Erythroblast (primary cell): ENCODE data around the gene ACTL8.
"Not testable (repeated sequence)": the region's sequence is repeated elsewhere in the genome, so short reads cannot be mapped to it uniquely, and the experiment has no call there.

Source experiments
- DNase-seq, 2 experiments: peaks; one replicate each; lab custom pipeline; 2025; lab: John Stamatoyannopoulos, UW
- GATA1 ChIP-seq: IDR thresholded peaks from 2 replicates; pipeline ENCODE4 v1.6.1; 2011; ENCODE audit warnings: low read depth, mild to moderate bottlenecking, control low read depth, low read length, moderate library complexity
- POLR2A ChIP-seq: IDR thresholded peaks from 2 replicates; pipeline ENCODE4 v1.6.1; 2011; ENCODE audit warnings: mild to moderate bottlenecking, low read length

ACTL8 gene

GRCh38 chr1:17744666-17745478 is 10.3 kb upstream of the ACTL8 start:
- no peak for DNase-seq

GRCh38 chr1:17745479-17745955 is 9.6 kb upstream of the ACTL8 start:
- DNase-seq = no peak
- no peak for TF ChIP-seq GATA1
- no peak for TF ChIP-seq POLR2A

More at GRCh38 chr1:17744666-17745478, 10.3 kb upstream of the ACTL8 start:
- no peak for TF ChIP-seq GATA1
- TF ChIP-seq POLR2A = no peak

GRCh38 chr1:17746281-17746680 is 8.9 kb upstream of the ACTL8 start:
- DNase-seq = not testable (repeated sequence)

- no peak for DNase-seq
- no peak for TF ChIP-seq GATA1
- no peak for TF ChIP-seq POLR2A
These were observed 8.2 kb upstream of the ACTL8 start for GRCh38 chr1:17746920-17747319.

GRCh38 chr1:17750333-17750732 is 4.8 kb upstream of the ACTL8 start:
- no peak for TF ChIP-seq POLR2A
- TF ChIP-seq GATA1 = no peak
- DNase-seq = no peak

- no peak for TF ChIP-seq GATA1
- no peak for TF ChIP-seq POLR2A
- no peak for DNase-seq
These were observed 2.8 kb upstream of the ACTL8 start for GRCh38 chr1:17752356-17752755.

GRCh38 chr1:17757426-17757825 is 2.3 kb downstream of the ACTL8 start:
- no peak for TF ChIP-seq GATA1
- no peak for DNase-seq

- DNase-seq = peak; percentile 21 to 23
- TF ChIP-seq POLR2A = no peak
- no peak for TF ChIP-seq GATA1
These were observed 4.0 kb downstream of the ACTL8 start for GRCh38 chr1:17759114-17759513.

- TF ChIP-seq GATA1 (no peak), POLR2A (no peak)
- DNase-seq = no peak
These were observed 7.2 kb downstream of the ACTL8 start for GRCh38 chr1:17762313-17762712.

- TF ChIP-seq GATA1 (no peak), POLR2A (no peak)
- DNase-seq = no peak
These were observed 8.3 kb downstream of the ACTL8 start for GRCh38 chr1:17763417-17763816.

GRCh38 chr1:17763995-17764394 is 8.9 kb downstream of the ACTL8 start:
- TF ChIP-seq POLR2A = no peak
- TF ChIP-seq GATA1 = no peak
- no peak for DNase-seq

- TF ChIP-seq POLR2A = no peak
- no peak for TF ChIP-seq GATA1
- no peak for DNase-seq
These were observed 9.5 kb downstream of the ACTL8 start for GRCh38 chr1:17764591-17764990.

GRCh38 chr1:17765444-17766411 is 10.6 kb downstream of the ACTL8 start:
- TF ChIP-seq POLR2A (no peak), GATA1 (no peak)
- no peak for DNase-seq
